GM19023 (cell line): ENCODE results near the gene BARX2.

Experiments used
- ATAC-seq: cut with Tn5 transposase; IDR thresholded peaks from one replicate; pipeline ENCODE4 v1.9.1; 2021; ENCODE audit warnings: mild to moderate bottlenecking, moderate library complexity; ENCODE audit not compliant: unreplicated experiment

BARX2 gene

GRCh38 chr11:129435499-129436245, 60.0 kb downstream of the BARX2 start:
- ATAC-seq: no peak

- no peak for ATAC-seq
These were observed 60.9 kb downstream of the BARX2 start for GRCh38 chr11:129436573-129436972.

GRCh38 chr11:129440028-129440713, 64.5 kb downstream of the BARX2 start:
- ATAC-seq: no peak

- ATAC-seq: no peak
These were observed 66.5 kb downstream of the BARX2 start for GRCh38 chr11:129442171-129442570.

- ATAC-seq: no peak
These were observed 67.6 kb downstream of the BARX2 start for GRCh38 chr11:129443276-129443675.

- no peak for ATAC-seq
These were observed 68.6 kb downstream of the BARX2 start for GRCh38 chr11:129444274-129444673.

GRCh38 chr11:129445226-129445625, 69.6 kb downstream of the BARX2 start:
- ATAC-seq: no peak

GRCh38 chr11:129446572-129446971, 70.9 kb downstream of the BARX2 start:
- no peak for ATAC-seq

- no peak for ATAC-seq
These were observed 72.1 kb downstream of the BARX2 start for GRCh38 chr11:129447654-129448239.

GRCh38 chr11:129451524-129451923, 75.9 kb downstream of the BARX2 start:
- ATAC-seq: no peak

GRCh38 chr11:129453293-129453721, 77.7 kb downstream of the BARX2 start:
- ATAC-seq: no peak

- no peak for ATAC-seq
These were observed 79.5 kb downstream of the BARX2 start for GRCh38 chr11:129455101-129455500.

GRCh38 chr11:129455756-129456655, 80.4 kb downstream of the BARX2 start:
- ATAC-seq: no peak

GRCh38 chr11:129457321-129457720, 81.7 kb downstream of the BARX2 start:
- no peak for ATAC-seq

GRCh38 chr11:129458278-129458677, 82.6 kb downstream of the BARX2 start:
- no peak for ATAC-seq

- ATAC-seq: no peak
These were observed 83.3 kb downstream of the BARX2 start for GRCh38 chr11:129458756-129459535.

- ATAC-seq: no peak
These were observed 85.1 kb downstream of the BARX2 start for GRCh38 chr11:129460714-129461113.

GRCh38 chr11:129484068-129484467, 108.4 kb downstream of the BARX2 start:
- ATAC-seq: no peak

GRCh38 chr11:129489249-129489648, 113.6 kb downstream of the BARX2 start:
- no peak for ATAC-seq

GRCh38 chr11:129490004-129490403, 114.4 kb downstream of the BARX2 start:
- no peak for ATAC-seq
